Pancreas (tissue), 10 donors: Measurements from ENCODE around the gene KCNJ9. TPM values are rescaled to one million over a fixed set of nuclear protein-coding genes. Genes with fewer than 3 reads are reported as not detected.
A peak's percentile ranks its signal among the peaks of the same experiment; 100 is the strongest.

Experiments
- ATAC-seq, 4 donors: fragments of 200-7000 bp; cut with Tn5 transposase; one replicate each; pipeline versions ENCODE4 v1.8.0 to v1.9.1; 2020; ENCODE audit warnings: mild to moderate bottlenecking in 4 of 4, moderate library complexity in 4 of 4
- DNase-seq, 6 donors: peaks; one replicate each; pipeline ENCODE4 v3.0.0-alpha.2; 2020
- FAIRE-seq: peaks from 2 replicates; lab custom pipeline; 2012; peaks lifted over from hg19 to GRCh38; lab: Jason Lieb, UNC
- H3K27ac ChIP-seq, 4 donors: fragments of 200-600 bp; sonication (generic); 1 replicate in 3 of 4; 2 replicates in 1 of 4; pipeline versions ENCODE4 v1.5.0 to v1.8.0; 2020
- H3K27me3 ChIP-seq, 4 donors: fragments of 200-600 bp; one replicate each; pipeline ENCODE4 v1.8.0; 2021
- H3K36me3 ChIP-seq, 3 donors: fragments of 200-600 bp; sonication (generic) in 1 of 3; one replicate each; pipeline versions ENCODE4 v1.5.0 to v1.8.0; 2020 to 2021
- H3K4me1 ChIP-seq, 3 donors: fragments of 200-600 bp; one replicate each; pipeline ENCODE4 v1.8.0; 2021
- H3K4me3 ChIP-seq, 4 donors: fragments of 200-600 bp; sonication (generic) in 2 of 4; one replicate each; pipeline versions ENCODE4 v1.5.0 to v1.8.0; 2020 to 2021
- H3K9me3 ChIP-seq, 4 donors: fragments of 200-600 bp; one replicate each; pipeline ENCODE4 v1.8.0; 2021
- CTCF ChIP-seq, 4 donors: fragments of 200-600 bp; sonication (generic) in 3 of 4; IDR thresholded peaks; one replicate each; pipeline versions ENCODE4 v1.5.0 to v1.8.0; 2021; ENCODE audit warnings: antibody characterized with exemption in 4 of 4
- WGBS, 2 donors: extraction: QIAGEN DNeasy Blood & Tissue Kit; methylation state at CpG; one replicate each; pipeline ENCODE4 v1.1.7; 2013; 5-methylcytosine and 5-hydroxymethylcytosine counted together
- intact Hi-C, 3 donors: fragments of 100-400 bp; cut with DNase I; formaldehyde crosslinking; loops; one replicate each; pipeline versions ENCODE4 v1.11.1 to v1.14.2; 2022
- polyA plus RNA-seq, 2 donors: library from polyadenylated mRNA; stranded (reverse); fragments of 200-250 nt; gene quantifications; one replicate each; pipeline ENCODE4 v1.2.3, GENCODE V29; 2013
- total RNA-seq, 6 donors: library from RNA; stranded (reverse); fragmentation: NEBNext Ultra II Directional in 4 of 6; extraction: Animal tissue kit (Norgen Biotek cat#: 25700) in 4 of 6; gene quantifications; one replicate each; pipeline versions ENCODE4 v1.2.1 to v1.2.4, GENCODE V29; 2021 to 2023
- donor health status: healthy with polysubstance abuse.
- donor health status: DM: no; HTN: no; CAD: no; lungs with moderate emphysema.
- donor health status: DM: no; HTN: no; CAD: no.
- donor health status: control.
- donor health status: control.
- donor health status: Bipolar disorder and iron deficiency.
- donor health status: DM: yes; HTN: yes; CAD: no.
- donor health status: DM: no; HTN: no; CAD: no.
- donor health status: DM: no; HTN: no; CAD: no.
- donor health status: DM: yes; HTN: yes; CAD: no.

KCNJ9 gene
- total and polyA plus RNA-seq, 8 donors: 0.02 to 0.04 TPM; not detected in 6

- H3K27ac ChIP-seq: no peak overlapping the region
- intact Hi-C loops: no loop called here
- H3K9me3 ChIP-seq: no peaks in the 10 kb centered on the region
- WGBS, 2 donors: 87 to 95% methylated on average over 18 of the region's 18 CpGs
- H3K27me3 ChIP-seq: no peaks in the 10 kb centered on the region
- TF ChIP-seq CTCF (IDR thresholded peaks at IDR 0.05): no peak
- H3K4me3 ChIP-seq: no peak overlapping the region
- H3K4me1 ChIP-seq: no peaks in the 10 kb centered on the region
- no peak for ATAC-seq
- DNase-seq: peak in 1 of 6 donors; percentile 31
- no peak for FAIRE-seq
- no peaks in the 10 kb centered on the region for H3K36me3 ChIP-seq
Measured at GRCh38 chr1:160128636-160129035, 47.3 kb downstream of the KCNJ9 start.

GRCh38 chr1:160129046-160129445 lies 47.7 kb downstream of the KCNJ9 start:
- no peak for TF ChIP-seq CTCF (IDR thresholded peaks at IDR 0.05)
- ATAC-seq: no peak
- Histone ChIP-seq H3K4me3 (no peak overlapping the region), H3K27ac (no peak overlapping the region), H3K36me3 (no peaks in the 10 kb centered on the region), H3K27me3 (no peaks in the 10 kb centered on the region), H3K9me3 (no peaks in the 10 kb centered on the region), H3K4me1 (no peaks in the 10 kb centered on the region)
- no peak for FAIRE-seq
- intact Hi-C loops: no loop called here
- no peak for DNase-seq
- WGBS, 2 donors: 92 to 98% methylated on average over 5 of the region's 5 CpGs

GRCh38 chr1:160129558-160129957 lies 48.2 kb downstream of the KCNJ9 start:
- TF ChIP-seq CTCF (IDR thresholded peaks at IDR 0.05): no peak
- intact Hi-C loops: no loop called here
- no peaks in the 10 kb centered on the region for H3K9me3 ChIP-seq
- FAIRE-seq (no peak), DNase-seq (peak in 1 of 6 donors; percentile 2), ATAC-seq (no peak)
- H3K36me3 ChIP-seq: no peaks in the 10 kb centered on the region
- no peaks in the 10 kb centered on the region for H3K4me1 ChIP-seq
- H3K4me3 ChIP-seq: no peak overlapping the region
- WGBS, 2 donors: 75 to 77% methylated on average over 3 of the region's 3 CpGs
- H3K27me3 ChIP-seq: no peaks in the 10 kb centered on the region
- no peak overlapping the region for H3K27ac ChIP-seq

GRCh38 chr1:160129966-160130365 lies 48.6 kb downstream of the KCNJ9 start:
- WGBS, 2 donors: 86 to 88% methylated on average over 11 of the region's 11 CpGs
- no peak for ATAC-seq

More at GRCh38 chr1:160129966-160130365, 48.6 kb downstream of the KCNJ9 start:
- Histone ChIP-seq H3K4me1 (no peaks in the 10 kb centered on the region), H3K36me3 (no peaks in the 10 kb centered on the region), H3K27ac (no peak overlapping the region), H3K27me3 (no peaks in the 10 kb centered on the region), H3K4me3 (no peak overlapping the region), H3K9me3 (no peaks in the 10 kb centered on the region)
- intact Hi-C loops: no loop called here
- FAIRE-seq: no peak
- no peak for TF ChIP-seq CTCF (IDR thresholded peaks at IDR 0.05)
- DNase-seq: peak in 1 of 6 donors; percentile 11
